M059J (cell line): ENCODE data around the gene DACT3. TPM values are rescaled to one million over a fixed set of nuclear protein-coding genes. Genes with fewer than 3 reads are reported as not detected.
A peak's percentile ranks its signal among the peaks of the same experiment; 100 is the strongest.

Experiments used
- DNase-seq: peaks from one replicate; pipeline ENCODE4 v3.0.0-alpha.2; 2012; ENCODE audit warnings: low read depth
- total RNA-seq: library from RNA; depleted of rRNA; stranded (reverse); fragments of >200 nt; shearing (Covaris generic); gene quantifications from 2 replicates; pipeline ENCODE4 v1.2.3, GENCODE V29; 2014; rRNA removed

DACT3 gene
- total RNA-seq: 0.52 and 1.4 TPM in 2 replicates

GRCh38 chr19:46661020-46661731, at the start of gene DACT3:
Gene DACT3, minus strand, starts transcription at chr19:46661182. Its CDS starts 118 bp downstream, at chr19:46661064.
- peak; percentile 99 for DNase-seq

- no peak for DNase-seq
These were observed 49.7 kb upstream of the DACT3 start for GRCh38 chr19:46710687-46711086.

GRCh38 chr19:46704379-46705076, 43.5 kb upstream of the DACT3 start:
- DNase-seq: peak; percentile 33

- DNase-seq: no peak
These were observed 39.7 kb upstream of the DACT3 start for GRCh38 chr19:46700704-46701103.

GRCh38 chr19:46698395-46699321, 37.7 kb upstream of the DACT3 start:
- DNase-seq: no peak

- DNase-seq: no peak
These were observed 36.4 kb upstream of the DACT3 start for GRCh38 chr19:46697204-46697960.

GRCh38 chr19:46696866-46697203, 35.9 kb upstream of the DACT3 start:
- no peak for DNase-seq

- DNase-seq: no peak
These were observed 35.1 kb upstream of the DACT3 start for GRCh38 chr19:46696052-46696451.

- no peak for DNase-seq
These were observed 32.8 kb upstream of the DACT3 start for GRCh38 chr19:46693760-46694159.

- peak; percentile 51 for DNase-seq
These were observed 32.1 kb upstream of the DACT3 start for GRCh38 chr19:46692918-46693722.

- DNase-seq: no peak
These were observed 31.0 kb upstream of the DACT3 start for GRCh38 chr19:46691948-46692347.

- no peak for DNase-seq
These were observed 30.1 kb upstream of the DACT3 start for GRCh38 chr19:46691104-46691503.

- no peak for DNase-seq
These were observed 28.4 kb upstream of the DACT3 start for GRCh38 chr19:46689358-46689757.

- no peak for DNase-seq
These were observed 26.6 kb upstream of the DACT3 start for GRCh38 chr19:46687438-46688145.

GRCh38 chr19:46685189-46685588, 24.2 kb upstream of the DACT3 start:
- DNase-seq: no peak

GRCh38 chr19:46678110-46678732, 17.2 kb upstream of the DACT3 start:
- no peak for DNase-seq

- no peak for DNase-seq
These were observed 13.6 kb upstream of the DACT3 start for GRCh38 chr19:46674416-46675178.

- DNase-seq: peak; percentile 42
These were observed 9.8 kb upstream of the DACT3 start for GRCh38 chr19:46670813-46671212.

- DNase-seq: no peak
These were observed 7.7 kb upstream of the DACT3 start for GRCh38 chr19:46668662-46669061.
